ENCODE results near the gene ADORA2A. TPM values are rescaled to one million over a fixed set of nuclear protein-coding genes. Genes with fewer than 3 reads are reported as not detected.
A peak's percentile ranks its signal among the peaks of the same experiment; 100 is the strongest.

ADORA2A gene
- total and polyA plus RNA-seq, 11 donors, result 1.5 to 12.1 (median 4.5) TPM

GRCh38 chr22:24455751-24456426, 28.5 kb downstream of the ADORA2A start:
- intact Hi-C loops (cut with DNase I), result no loop called here
- Histone ChIP-seq H3K27me3 (no peaks in the 10 kb centered on the region), H3K36me3 (no peaks in the 10 kb centered on the region), H3K4me1 (peaks cover 0 to 52% (median 37%) of the 10 kb centered on the region in 12 donors), H3K27ac (peak overlapping the region in 9 of 12 donors; percentile 3 to 55 (median 10)), H3K9me3 (peaks cover 0 to 11% (median 0%) of the 10 kb centered on the region in 12 donors), H3K4me3 (no peak overlapping the region)
- WGBS, 4 donors, result 34 to 48% (median 36%) methylated on average over 9 of the region's 9 CpGs
- no peak for TF ChIP-seq CTCF (IDR thresholded peaks at IDR 0.05)
- no peak for TF ChIP-seq POLR2A (IDR thresholded peaks at IDR 0.05)
- DNase-seq (peak; percentile 70 to 82 (median 75)), ATAC-seq (peak; percentile 69 to 89 (median 82))

DNA sequence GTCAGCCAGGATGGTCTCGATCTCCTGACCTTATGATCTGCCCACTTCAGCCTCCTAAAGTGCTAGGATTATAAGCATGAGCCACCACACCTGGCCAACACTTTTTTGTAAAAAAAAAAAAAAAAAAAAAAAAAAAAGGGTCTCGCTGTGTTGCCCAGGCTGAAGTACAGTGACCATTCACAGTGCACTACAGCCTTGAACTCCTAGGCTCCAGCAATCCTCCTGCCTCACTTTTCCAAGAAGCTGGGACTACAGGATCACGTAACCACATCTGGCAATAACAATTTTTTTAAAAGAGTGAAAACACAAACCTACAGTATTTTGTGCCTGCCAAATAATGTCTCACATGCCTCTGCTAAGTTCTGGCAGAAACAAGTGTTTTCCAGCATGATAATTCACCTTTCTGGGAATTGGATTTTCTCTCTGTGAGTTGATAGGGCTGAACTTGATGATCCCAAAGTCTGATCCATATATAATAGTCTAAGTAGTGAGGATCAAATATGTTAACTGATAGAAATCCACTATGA, 30.6 kb downstream of the ADORA2A start:
- no peak overlapping the region for H3K4me3 ChIP-seq
- no peaks in the 10 kb centered on the region for H3K27me3 ChIP-seq
- peaks cover 0 to 52% (median 37%) of the 10 kb centered on the region in 12 donors for H3K4me1 ChIP-seq
- H3K27ac ChIP-seq, result no peak overlapping the region
- TF ChIP-seq CTCF (IDR thresholded peaks at IDR 0.05) (no peak), POLR2A (IDR thresholded peaks at IDR 0.05) (no peak)
- no peak for ATAC-seq
- no peaks in the 10 kb centered on the region for H3K36me3 ChIP-seq
- WGBS, 4 donors, result 89 to 96% (median 94%) methylated on average over 3 of the region's 3 CpGs
- intact Hi-C loops (cut with DNase I), result no loop called here
- H3K9me3 ChIP-seq, result no peaks in the 10 kb centered on the region
- DNase-seq, result no peak

DNA sequence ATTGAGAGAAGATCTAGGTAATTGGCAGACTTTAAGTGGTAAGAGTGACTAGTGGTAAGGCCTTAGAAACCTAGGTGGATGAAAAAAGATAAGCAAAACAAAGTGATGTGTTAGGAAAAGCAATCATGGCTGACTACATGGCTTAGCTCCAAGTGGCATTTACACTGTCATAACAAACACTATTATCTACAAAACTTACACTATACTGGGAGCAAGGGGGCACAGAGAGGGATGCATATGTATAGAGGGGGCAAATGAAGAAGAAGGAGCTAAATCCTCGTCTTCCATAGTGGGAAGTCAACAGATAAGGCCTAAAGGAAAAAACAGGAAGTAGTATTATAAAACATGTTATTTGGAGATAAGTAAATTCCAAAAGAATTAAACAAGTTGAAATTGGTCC, 32.5 kb downstream of the ADORA2A start:
- Histone ChIP-seq H3K4me1 (peaks cover 0 to 51% (median 39%) of the 10 kb centered on the region in 12 donors), H3K4me3 (no peak overlapping the region), H3K27me3 (no peaks in the 10 kb centered on the region), H3K9me3 (no peaks in the 10 kb centered on the region), H3K27ac (peak overlapping the region in 8 of 12 donors; percentile 1 to 45 (median 25)), H3K36me3 (no peaks in the 10 kb centered on the region)
- DNase-seq (no peak), ATAC-seq (no peak)
- TF ChIP-seq CTCF (IDR thresholded peaks at IDR 0.05) (no peak), POLR2A (IDR thresholded peaks at IDR 0.05) (no peak)
- whole genome bisulfite sequencing, 4 donors, result 34 to 52% (median 41%) methylated on average over 1 of the region's 1 CpG
- intact Hi-C loops (cut with DNase I), result no loop called here

DNA sequence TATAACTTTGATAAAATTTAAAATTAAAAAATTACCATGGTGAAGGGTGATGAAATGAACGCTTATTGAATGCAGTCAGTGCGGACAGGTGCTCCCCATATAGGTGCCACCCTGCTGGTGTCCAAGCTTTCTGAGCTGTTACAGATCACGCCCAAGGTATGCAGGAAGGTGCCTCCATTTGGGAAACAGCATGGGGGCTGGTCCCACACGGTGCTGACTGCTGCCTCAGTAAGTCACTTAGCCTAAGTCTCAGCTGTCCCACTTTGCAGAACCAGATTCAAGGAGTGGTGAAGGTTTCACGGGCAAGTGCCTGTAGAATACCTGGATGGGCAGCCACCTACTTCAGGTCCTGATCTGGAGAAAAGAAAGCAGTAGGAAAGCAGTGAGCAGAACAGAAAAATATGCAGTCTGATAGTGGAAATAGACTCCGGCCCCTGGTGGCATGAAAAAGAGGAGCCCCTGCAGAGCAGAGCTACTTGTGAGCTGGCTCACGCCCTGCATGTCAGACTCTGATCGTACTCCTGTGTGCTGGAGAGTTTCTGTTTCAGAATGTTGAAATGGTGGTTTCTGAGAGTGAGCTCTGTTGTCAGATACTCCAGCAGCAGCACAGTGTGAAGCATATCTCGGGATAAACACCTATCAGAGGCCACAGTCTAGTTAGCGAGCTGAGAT, 33.2 kb downstream of the ADORA2A start:
- peaks cover 0 to 49% (median 35%) of the 10 kb centered on the region in 12 donors for H3K4me1 ChIP-seq
- H3K27me3 ChIP-seq, result no peaks in the 10 kb centered on the region
- 64 to 69% (median 65%) methylated on average over 10 of the region's 10 CpGs for WGBS, 4 donors
- no peak for DNase-seq
- H3K36me3 ChIP-seq, result no peaks in the 10 kb centered on the region
- intact Hi-C loops (cut with DNase I), result no loop called here
- TF ChIP-seq POLR2A (IDR thresholded peaks at IDR 0.05) (no peak), CTCF (IDR thresholded peaks at IDR 0.05) (no peak)
- H3K9me3 ChIP-seq, result no peaks in the 10 kb centered on the region
- no peak overlapping the region for H3K4me3 ChIP-seq
- no peak for ATAC-seq
- H3K27ac ChIP-seq, result peak overlapping the region in 5 of 12 donors; percentile 3 to 45 (median 24)

All from heart left ventricle (tissue), 16 donors.